GM21786 (cell line): ENCODE data around the gene PDP2.

Source experiments
- ATAC-seq: cut with Tn5 transposase; IDR thresholded peaks from one replicate; pipeline ENCODE4 v1.9.1; 2021; ENCODE audit not compliant: unreplicated experiment

Gene PDP2

DNA sequence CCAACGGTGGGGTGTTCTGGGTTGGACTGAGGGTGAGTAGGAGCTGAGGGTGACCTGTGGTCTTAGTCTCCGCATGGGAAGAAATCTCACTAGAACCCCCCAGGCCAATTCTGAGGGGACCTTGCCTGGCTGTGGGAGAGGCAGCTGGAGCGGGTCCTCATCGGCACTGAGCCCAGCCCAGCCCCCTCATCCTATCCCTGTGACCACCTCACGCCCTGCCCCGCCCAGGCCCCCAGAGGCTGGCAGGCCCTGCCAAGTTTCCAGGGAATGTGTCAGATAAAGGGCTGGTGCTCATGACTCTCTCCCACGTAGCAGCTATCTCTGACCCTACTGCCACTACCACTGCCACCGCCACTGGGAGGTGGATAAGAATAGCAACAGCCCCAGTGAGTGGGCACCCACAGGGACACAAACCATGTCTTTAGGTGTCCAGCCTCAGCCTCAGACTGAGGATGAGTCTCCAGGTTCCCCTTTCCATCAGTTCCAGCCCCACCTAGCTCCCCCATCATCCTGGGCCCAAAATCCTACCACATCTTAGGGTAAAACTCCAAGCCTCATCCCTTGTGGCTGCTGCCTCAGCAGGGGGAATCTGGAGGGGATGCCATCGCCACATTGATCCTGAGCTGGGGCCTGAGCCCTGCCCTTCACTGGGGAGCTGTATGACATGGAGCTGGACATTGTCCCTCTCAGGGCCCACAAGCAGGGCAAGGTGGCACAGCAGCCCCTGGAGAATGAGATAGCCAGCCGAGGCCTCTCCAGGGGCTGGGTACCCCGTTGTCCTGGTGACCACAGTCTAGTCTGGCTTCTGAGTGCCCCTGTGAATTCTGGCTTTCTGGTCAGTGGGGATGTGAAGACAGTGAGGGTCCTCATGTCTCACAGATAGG is 23.5 kb downstream of the PDP2 start:
- ATAC-seq, result no peak

- ATAC-seq, result no peak
Measured at GRCh38 chr16:66904428-66904845, 24.1 kb downstream of the PDP2 start.

GRCh38 chr16:66904846-66905632 is 24.7 kb downstream of the PDP2 start:
- ATAC-seq, result no peak

DNA sequence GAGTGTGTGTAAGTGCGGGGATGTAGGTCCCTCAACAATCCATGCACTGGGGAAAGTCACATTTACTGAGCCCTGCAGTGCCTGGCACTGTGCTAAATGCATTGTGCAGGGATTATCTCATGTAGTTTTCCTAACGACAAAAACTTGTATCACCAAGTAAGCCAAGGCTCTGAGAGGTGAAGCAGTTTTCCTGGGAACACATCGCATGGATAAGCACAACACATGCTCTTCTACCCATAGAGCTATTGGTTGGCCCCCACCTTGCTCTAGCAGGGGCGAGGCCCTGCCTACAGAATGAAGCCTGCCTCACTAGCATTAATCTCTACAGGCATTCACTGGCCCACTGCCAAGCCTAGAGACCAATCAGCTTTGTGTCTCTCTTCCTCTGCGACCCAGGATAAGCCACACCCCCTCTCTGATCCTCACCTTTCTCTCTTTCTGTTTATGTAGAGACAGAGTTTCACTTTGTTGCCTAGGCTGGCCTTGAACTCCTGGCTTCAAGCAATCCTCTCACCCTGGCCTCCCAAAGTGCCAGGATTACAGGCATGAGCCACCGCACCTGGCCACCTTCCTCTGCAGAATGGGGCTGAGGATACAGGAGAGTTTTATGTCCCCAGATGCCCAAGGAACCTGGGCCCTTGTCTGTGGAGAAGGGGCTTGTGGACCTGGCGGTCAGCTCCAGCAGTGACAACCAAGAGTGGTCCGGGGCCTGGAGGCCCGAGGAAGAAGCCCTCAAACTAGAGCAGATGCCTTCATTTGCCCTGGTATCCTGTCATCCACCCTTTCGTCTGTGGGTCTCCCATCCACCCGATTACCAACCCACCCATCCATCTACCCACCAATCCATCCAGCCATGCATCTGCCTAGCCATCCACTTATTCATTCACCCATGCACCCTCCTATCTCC is 25.6 kb downstream of the PDP2 start:
- no peak for ATAC-seq

DNA sequence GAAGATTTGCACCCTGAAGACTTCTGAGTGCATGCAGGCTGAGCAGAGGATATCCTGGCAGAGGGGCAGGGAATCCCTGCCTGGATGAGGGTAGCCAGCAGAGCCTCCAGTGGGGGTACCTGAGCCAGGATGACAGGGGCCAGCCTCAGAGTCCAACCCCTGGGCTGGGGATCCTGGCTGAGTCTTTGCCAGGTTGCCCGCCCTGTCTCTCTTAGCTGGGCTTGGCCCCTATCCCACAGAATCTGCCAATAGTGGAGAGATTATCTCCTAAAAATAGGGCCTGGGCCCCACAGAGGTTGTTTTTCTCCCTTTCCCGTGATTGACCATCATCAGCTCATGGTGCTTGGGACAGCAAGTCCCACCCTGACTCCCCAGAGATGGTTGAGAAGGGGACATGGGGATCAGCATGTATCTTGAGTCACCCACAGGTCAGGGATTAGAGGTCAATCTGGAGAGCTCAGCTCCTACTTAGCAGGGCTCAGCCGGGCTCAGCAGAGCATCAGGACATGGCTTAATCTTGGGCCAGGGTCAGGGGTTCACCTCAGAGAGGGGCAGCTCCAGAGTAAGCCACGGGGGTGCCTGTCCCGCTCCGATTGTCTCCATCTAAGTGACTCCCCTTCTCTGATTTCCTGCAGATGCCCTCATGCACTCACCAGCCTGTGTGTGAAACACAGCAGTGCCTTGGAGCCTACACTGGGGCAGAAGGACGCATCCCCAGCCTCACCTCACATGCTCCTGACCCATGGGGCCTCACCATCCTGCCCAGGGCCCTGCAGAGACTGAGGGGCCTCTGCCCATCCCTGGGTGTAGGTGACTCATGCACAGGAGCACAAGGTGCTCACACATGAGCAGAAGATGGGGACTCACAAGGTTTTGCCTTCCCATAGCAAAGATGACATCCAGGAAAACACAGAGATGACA is 26.9 kb downstream of the PDP2 start:
- ATAC-seq, result no peak

- ATAC-seq, result no peak
Measured at GRCh38 chr16:66908116-66908515, 27.8 kb downstream of the PDP2 start.

DNA sequence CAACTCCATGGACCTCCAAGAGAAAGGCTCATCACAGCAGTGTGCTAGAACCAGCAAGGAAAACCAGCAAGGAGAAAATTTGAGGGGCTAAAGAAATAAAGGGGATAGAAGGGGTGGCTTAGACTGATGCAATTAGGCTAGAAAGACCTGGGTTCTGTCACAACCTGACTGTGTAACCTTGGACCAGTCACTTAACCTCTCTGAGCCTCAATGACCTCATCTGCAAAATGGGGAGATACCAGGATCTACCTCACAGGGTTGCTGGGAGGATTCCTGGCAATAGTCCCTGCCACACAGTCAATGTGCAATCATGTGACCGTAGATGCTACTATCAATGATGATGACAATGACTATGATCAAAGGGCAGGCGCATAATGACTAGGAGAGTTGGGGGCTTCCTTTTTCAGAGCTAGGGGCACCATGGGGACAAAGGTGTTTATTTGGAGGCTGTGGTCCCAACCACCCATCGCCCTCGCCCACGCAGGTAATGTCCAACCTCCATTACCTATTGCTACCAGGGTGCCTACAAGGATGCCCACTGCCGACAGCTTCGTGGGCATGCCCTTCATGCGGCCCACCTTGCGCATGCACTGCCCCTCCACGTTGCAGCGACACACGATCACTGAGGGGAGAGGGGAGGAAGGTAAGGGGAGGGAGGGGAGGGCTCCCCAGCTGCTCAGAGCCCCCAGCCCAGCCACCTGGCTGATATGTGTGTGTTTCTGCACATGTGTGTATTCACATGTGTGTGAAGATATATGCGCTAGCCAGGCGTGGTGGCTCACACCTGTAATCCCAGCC is 28.6 kb downstream of the PDP2 start:
- no peak for ATAC-seq

DNA sequence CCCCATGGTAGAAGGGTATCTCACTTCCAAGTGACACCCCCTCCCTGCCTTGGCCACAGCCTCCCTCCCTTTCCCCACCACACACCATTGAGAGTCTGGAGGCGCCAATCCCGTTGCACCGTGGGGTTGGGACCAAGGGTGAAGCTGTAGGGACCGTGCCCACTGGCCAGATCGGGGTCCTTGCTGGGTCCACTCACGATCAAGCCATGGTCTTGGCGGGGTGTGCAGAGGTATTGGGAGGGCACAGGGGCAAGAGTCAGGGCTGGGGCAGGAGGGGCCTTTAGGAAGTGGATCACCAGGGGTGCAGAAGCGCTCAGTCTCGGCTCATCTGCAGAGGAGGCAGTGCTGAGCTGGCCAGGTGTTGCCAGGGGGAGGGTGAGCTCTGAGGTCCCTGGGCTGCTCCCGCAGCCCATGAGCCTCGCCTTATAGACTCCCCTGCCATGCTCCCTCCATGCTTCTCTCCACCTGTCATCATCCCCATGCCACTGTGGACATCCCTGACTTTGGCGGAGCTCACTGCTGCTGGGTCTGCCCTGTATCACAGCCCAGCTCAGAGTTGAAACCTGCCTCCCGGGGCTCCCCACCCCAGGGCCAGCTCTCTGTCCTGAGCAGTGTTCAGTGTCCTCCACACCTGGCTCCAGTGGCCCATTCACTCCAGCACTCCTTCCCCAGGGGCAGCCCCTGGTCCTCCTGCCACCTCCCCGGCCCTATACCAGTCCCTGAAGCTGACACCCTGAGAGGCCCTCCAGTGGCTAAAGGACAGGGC is 30.0 kb downstream of the PDP2 start:
- ATAC-seq, result no peak

DNA sequence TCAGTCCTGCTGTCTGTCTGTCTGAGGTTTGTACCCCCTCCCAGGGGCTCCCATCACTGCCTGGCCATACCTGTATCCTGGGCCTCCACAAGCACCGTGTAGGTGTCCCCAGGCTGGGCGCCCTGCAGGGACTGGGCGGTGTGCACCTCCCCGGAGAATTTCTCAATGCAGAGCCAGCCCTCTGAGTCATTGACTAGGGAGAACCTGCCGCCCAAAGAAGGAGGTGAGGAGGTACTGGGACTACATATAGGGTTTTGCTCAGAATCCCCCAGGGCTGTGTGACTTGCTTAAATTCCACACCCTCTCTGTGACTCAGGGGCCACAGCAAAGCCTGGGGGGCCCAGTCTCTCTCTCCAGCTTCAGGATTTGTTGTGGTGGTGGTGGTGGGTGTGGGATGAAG is 30.8 kb downstream of the PDP2 start:
- no peak for ATAC-seq

DNA sequence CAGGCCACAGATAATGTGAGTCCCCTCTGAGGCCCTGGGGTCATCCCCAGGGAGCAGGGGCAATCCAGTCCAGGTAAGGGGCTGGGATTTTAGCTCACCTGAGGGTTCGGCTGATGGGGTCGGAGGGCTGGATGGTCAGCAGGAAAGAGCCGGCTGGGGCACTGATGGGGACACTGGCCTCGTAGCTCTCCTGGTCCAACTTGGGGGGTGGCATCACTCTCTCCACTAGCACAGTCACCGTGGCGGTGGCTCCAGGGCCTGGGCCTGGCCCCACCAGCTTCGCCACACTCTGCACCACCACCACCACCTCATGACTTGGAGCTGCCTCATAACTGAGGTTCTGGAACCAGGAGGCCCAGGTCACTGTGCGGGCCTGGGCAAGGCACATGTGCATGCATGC is 31.5 kb downstream of the PDP2 start:
- no peak for ATAC-seq

GRCh38 chr16:66913081-66913480 is 32.8 kb downstream of the PDP2 start:
- no peak for ATAC-seq

DNA sequence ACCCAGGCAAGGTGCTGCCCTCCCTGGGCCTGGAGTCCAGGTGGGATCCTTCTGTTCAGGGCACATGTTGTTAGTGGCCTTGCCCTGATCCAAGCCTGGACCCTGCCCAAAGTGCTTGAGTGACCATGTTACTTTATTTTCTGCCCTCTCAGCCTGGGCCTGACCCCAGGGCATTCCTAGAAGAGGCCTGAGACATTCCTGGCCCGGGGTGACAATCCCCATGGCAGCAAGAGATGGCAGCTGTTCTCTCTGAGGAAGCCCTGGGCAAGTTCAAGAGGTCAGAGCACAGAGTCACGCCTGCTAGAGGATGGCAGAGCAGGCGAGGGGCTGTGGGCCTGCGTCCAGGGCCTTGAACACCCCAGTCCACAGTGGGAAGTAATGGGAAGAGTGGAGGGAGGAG is 33.4 kb downstream of the PDP2 start:
- no peak for ATAC-seq

DNA sequence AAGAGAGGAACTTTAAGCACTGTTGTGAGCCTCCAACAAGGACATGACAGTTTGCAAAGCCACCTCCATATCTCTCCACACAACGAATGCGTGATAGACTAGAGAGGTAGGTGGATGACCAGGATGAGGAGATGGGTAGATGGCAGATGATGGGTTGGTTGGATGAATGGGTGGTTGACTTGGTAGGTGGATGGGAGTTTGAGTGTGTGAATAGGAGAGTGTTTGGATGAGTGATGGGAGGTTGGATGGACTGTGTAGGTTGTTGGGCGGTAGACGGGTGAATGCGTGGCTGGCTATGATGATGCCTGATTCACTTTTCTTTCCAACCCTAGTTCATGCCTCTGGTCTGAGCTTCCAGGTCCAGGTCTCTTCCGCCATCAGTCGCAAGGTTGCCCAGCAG is 34.2 kb downstream of the PDP2 start:
- ATAC-seq, result no peak

- no peak for ATAC-seq
Measured at GRCh38 chr16:66915041-66915440, 34.7 kb downstream of the PDP2 start.

DNA sequence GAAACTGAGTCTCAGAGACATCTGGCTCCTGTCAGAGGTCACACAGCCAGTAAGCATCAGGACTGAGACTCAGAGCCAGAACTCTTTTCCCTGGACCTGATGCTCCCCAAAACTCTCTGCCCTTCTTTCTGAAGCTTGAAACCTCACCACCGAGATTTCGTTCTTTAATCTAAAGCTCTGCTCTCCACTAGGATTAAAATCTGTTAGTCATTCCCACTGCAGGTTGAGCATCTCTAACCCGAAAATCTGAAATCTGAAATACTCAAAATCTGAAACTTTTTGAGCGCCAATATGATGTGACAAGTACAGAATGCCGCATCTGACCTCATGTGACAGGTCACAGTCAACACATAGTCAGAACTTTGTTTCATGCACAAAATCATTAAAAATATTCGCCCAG is 36.2 kb downstream of the PDP2 start:
- no peak for ATAC-seq

- no peak for ATAC-seq
Measured at GRCh38 chr16:66917741-66918140, 37.4 kb downstream of the PDP2 start.

DNA sequence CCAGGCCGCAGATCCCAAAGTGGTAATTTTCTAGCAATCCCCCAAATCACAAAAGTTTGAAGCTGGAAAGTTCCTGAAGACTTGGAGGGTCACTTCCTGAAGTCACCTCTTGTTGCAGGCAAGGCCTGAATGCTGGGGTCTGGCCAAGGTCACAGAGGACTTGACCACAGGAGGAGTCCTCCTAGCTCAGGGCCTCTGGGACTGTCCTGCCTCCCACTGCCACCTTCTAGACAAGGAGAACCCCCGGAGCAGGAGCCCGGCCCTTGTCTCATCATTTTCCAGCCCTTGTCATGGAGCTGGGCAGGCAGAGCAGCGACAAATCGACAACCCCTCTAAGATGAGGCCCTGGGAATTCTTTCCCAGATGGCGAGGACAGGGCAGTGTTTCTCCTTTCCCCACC is 38.0 kb downstream of the PDP2 start:
- no peak for ATAC-seq

GRCh38 chr16:66918803-66919568 is 38.7 kb downstream of the PDP2 start, which contains the start of gene CDH16:
Gene CDH16 (minus strand): TSS chr16:66918885. CDS start chr16:66918065, 820 bp downstream.
- no peak for ATAC-seq
